ENCODE data around the gene L1TD1.

The L1TD1 gene

DNA sequence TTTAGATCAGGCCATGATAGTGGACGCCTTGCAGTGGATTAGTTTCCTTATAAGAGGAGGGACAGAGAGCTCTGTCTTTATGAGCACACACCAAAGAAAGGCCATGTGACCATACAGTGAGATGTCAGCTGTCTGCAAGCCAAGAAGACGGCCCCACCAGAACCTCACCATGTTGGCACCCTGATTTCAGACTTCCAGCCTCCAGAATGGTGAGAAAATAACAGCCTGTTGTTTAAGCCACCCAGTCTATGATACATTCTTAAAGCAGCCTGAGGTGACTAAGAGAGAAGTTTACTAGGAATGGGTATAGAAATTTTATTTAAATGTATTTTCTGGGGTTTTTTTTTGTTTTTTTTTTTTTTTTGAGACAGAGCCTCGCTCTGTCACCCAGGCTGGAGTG lies 29.5 kb downstream of the L1TD1 start:
- no peak overlapping the region for H3K14ac ChIP-seq (ENCODE audit: low read length)
- H2BK15ac ChIP-seq (ENCODE audit: low read length), result no peak overlapping the region
- no peak for DNase-seq (ENCODE audit: low spot score)
- no peak overlapping the region for H2AK5ac ChIP-seq (ENCODE audit: low read depth, low read length)
- H3K18ac ChIP-seq (ENCODE audit: low read length), result no peak overlapping the region
- no peak overlapping the region for H3K27ac ChIP-seq (replicated peaks; ENCODE audit: low read length)
- no peak overlapping the region for H2BK5ac ChIP-seq (ENCODE audit: low read length)
- no CpG with 5 or more reads among the region's 3 CpGs for WGBS, 2 donors (ENCODE audit: extremely low coverage in 2 of 2, insufficient read length in 2 of 2, insufficient replicate concordance in 1 of 2)
- H2AFZ ChIP-seq (ENCODE audit: low read length), result no peak overlapping the region
- H3K4me1 ChIP-seq (ENCODE audit: control insufficient read depth in 2 of 2, insufficient read depth in 1 of 2, low read depth in 1 of 2, low read length in 2 of 2), result no peaks in the 10 kb centered on the region
- H3K79me1 ChIP-seq (ENCODE audit: low read depth, low read length), result no peaks in the 10 kb centered on the region
- no peaks in the 10 kb centered on the region for H3K27me3 ChIP-seq (ENCODE audit: control insufficient read depth in 3 of 3, insufficient read depth in 3 of 3, low read depth in 1 of 3, low read length in 3 of 3)
- H4K8ac ChIP-seq (ENCODE audit: low read depth, low read length), result no peak overlapping the region
- H3K4me3 ChIP-seq (ENCODE audit: low read length in 2 of 2), result no peak overlapping the region
- no peak overlapping the region for H2BK120ac ChIP-seq (ENCODE audit: low read depth, low read length)
- H3K23ac ChIP-seq (ENCODE audit: low read depth, low read length, poor library complexity), result no peak overlapping the region
- no peak overlapping the region for H3K9ac ChIP-seq (ENCODE audit: low read depth, low read length, poor library complexity)
- H4K91ac ChIP-seq (ENCODE audit: low read depth, low read length, poor library complexity), result no peak overlapping the region
- H3K4me2 ChIP-seq (ENCODE audit: insufficient read depth, low read length, poor library complexity, severe bottlenecking), result no peak overlapping the region
- no peak overlapping the region for H3K4ac ChIP-seq (ENCODE audit: low read length)
- no peaks in the 10 kb centered on the region for H3K9me3 ChIP-seq (replicated peaks in 1 of 2; ENCODE audit: control insufficient read depth in 2 of 2, insufficient read depth in 1 of 2, low read depth in 1 of 2, low read length in 2 of 2)
- H3K36me3 ChIP-seq (replicated peaks in 1 of 2; ENCODE audit: control insufficient read depth in 2 of 2, insufficient read depth in 2 of 2, low read length in 2 of 2), result peaks cover 0 to 2% of the 10 kb centered on the region in 2 donors
- no peak overlapping the region for H2BK12ac ChIP-seq (ENCODE audit: low read length)

GRCh38 chr1:62227496-62227895 lies 32.8 kb downstream of the L1TD1 start:
- H3K9me3 ChIP-seq (replicated peaks in 1 of 2; ENCODE audit: control insufficient read depth in 2 of 2, insufficient read depth in 1 of 2, low read depth in 1 of 2, low read length in 2 of 2), result no peaks in the 10 kb centered on the region
- peaks cover 0 to 2% of the 10 kb centered on the region in 2 donors for H3K36me3 ChIP-seq (replicated peaks in 1 of 2; ENCODE audit: control insufficient read depth in 2 of 2, insufficient read depth in 2 of 2, low read length in 2 of 2)
- DNase-seq (ENCODE audit: low spot score), result no peak
- no peak overlapping the region for H2BK120ac ChIP-seq (ENCODE audit: low read depth, low read length)
- no peak overlapping the region for H3K27ac ChIP-seq (replicated peaks; ENCODE audit: low read length)
- WGBS, 2 donors (ENCODE audit: extremely low coverage in 2 of 2, insufficient read length in 2 of 2, insufficient replicate concordance in 1 of 2), result no CpG with 5 or more reads among the region's 11 CpGs
- no peak overlapping the region for H3K4ac ChIP-seq (ENCODE audit: low read length)
- H2BK15ac ChIP-seq (ENCODE audit: low read length), result no peak overlapping the region
- no peak overlapping the region for H3K18ac ChIP-seq (ENCODE audit: low read length)
- no peaks in the 10 kb centered on the region for H3K27me3 ChIP-seq (ENCODE audit: control insufficient read depth in 3 of 3, insufficient read depth in 3 of 3, low read depth in 1 of 3, low read length in 3 of 3)
- H2BK12ac ChIP-seq (ENCODE audit: low read length), result no peak overlapping the region
- H3K79me1 ChIP-seq (ENCODE audit: low read depth, low read length), result no peaks in the 10 kb centered on the region
- H2AK5ac ChIP-seq (ENCODE audit: low read depth, low read length), result no peak overlapping the region
- H3K4me3 ChIP-seq (ENCODE audit: low read length in 2 of 2), result no peak overlapping the region
- no peak overlapping the region for H2AFZ ChIP-seq (ENCODE audit: low read length)
- H4K91ac ChIP-seq (ENCODE audit: low read depth, low read length, poor library complexity), result no peak overlapping the region
- no peak overlapping the region for H3K4me2 ChIP-seq (ENCODE audit: insufficient read depth, low read length, poor library complexity, severe bottlenecking)
- H3K9ac ChIP-seq (ENCODE audit: low read depth, low read length, poor library complexity), result no peak overlapping the region
- no peak overlapping the region for H3K14ac ChIP-seq (ENCODE audit: low read length)
- no peak overlapping the region for H3K23ac ChIP-seq (ENCODE audit: low read depth, low read length, poor library complexity)
- H2BK5ac ChIP-seq (ENCODE audit: low read length), result no peak overlapping the region
- no peak overlapping the region for H4K8ac ChIP-seq (ENCODE audit: low read depth, low read length)
- H3K4me1 ChIP-seq (ENCODE audit: control insufficient read depth in 2 of 2, insufficient read depth in 1 of 2, low read depth in 1 of 2, low read length in 2 of 2), result peaks cover 0 to 2% of the 10 kb centered on the region in 2 donors

- no peak overlapping the region for H4K91ac ChIP-seq (ENCODE audit: low read depth, low read length, poor library complexity)
- H4K8ac ChIP-seq (ENCODE audit: low read depth, low read length), result no peak overlapping the region
- H3K4ac ChIP-seq (ENCODE audit: low read length), result no peak overlapping the region
- no peak overlapping the region for H3K4me3 ChIP-seq (ENCODE audit: low read length in 2 of 2)
- H3K14ac ChIP-seq (ENCODE audit: low read length), result no peak overlapping the region
- no peak overlapping the region for H2BK12ac ChIP-seq (ENCODE audit: low read length)
- no peak overlapping the region for H3K9ac ChIP-seq (ENCODE audit: low read depth, low read length, poor library complexity)
- H3K23ac ChIP-seq (ENCODE audit: low read depth, low read length, poor library complexity), result no peak overlapping the region
- no peaks in the 10 kb centered on the region for H3K27me3 ChIP-seq (ENCODE audit: control insufficient read depth in 3 of 3, insufficient read depth in 3 of 3, low read depth in 1 of 3, low read length in 3 of 3)
- no peak overlapping the region for H3K4me2 ChIP-seq (ENCODE audit: insufficient read depth, low read length, poor library complexity, severe bottlenecking)
- H3K36me3 ChIP-seq (replicated peaks in 1 of 2; ENCODE audit: control insufficient read depth in 2 of 2, insufficient read depth in 2 of 2, low read length in 2 of 2), result peaks cover 0 to 2% of the 10 kb centered on the region in 2 donors
- H3K4me1 ChIP-seq (ENCODE audit: control insufficient read depth in 2 of 2, insufficient read depth in 1 of 2, low read depth in 1 of 2, low read length in 2 of 2), result peaks cover 0 to 5% of the 10 kb centered on the region in 2 donors
- no peak overlapping the region for H3K27ac ChIP-seq (replicated peaks; ENCODE audit: low read length)
- H2BK5ac ChIP-seq (ENCODE audit: low read length), result no peak overlapping the region
- H3K9me3 ChIP-seq (replicated peaks in 1 of 2; ENCODE audit: control insufficient read depth in 2 of 2, insufficient read depth in 1 of 2, low read depth in 1 of 2, low read length in 2 of 2), result no peaks in the 10 kb centered on the region
- H3K79me1 ChIP-seq (ENCODE audit: low read depth, low read length), result no peaks in the 10 kb centered on the region
- H3K18ac ChIP-seq (ENCODE audit: low read length), result peak overlapping the region; percentile 0
- no CpG with 5 or more reads among the region's 12 CpGs for WGBS, 2 donors (ENCODE audit: extremely low coverage in 2 of 2, insufficient read length in 2 of 2, insufficient replicate concordance in 1 of 2)
- no peak for DNase-seq (ENCODE audit: low spot score)
- no peak overlapping the region for H2AK5ac ChIP-seq (ENCODE audit: low read depth, low read length)
- H2BK15ac ChIP-seq (ENCODE audit: low read length), result no peak overlapping the region
- H2BK120ac ChIP-seq (ENCODE audit: low read depth, low read length), result no peak overlapping the region
- H2AFZ ChIP-seq (ENCODE audit: low read length), result no peak overlapping the region
Measured at GRCh38 chr1:62228136-62228882, 33.7 kb downstream of the L1TD1 start.

GRCh38 chr1:62228883-62229187 lies 34.2 kb downstream of the L1TD1 start:
- H3K14ac ChIP-seq (ENCODE audit: low read length), result no peak overlapping the region
- WGBS, 2 donors (ENCODE audit: extremely low coverage in 2 of 2, insufficient read length in 2 of 2, insufficient replicate concordance in 1 of 2), result no CpG with 5 or more reads among the region's 4 CpGs
- H3K4me3 ChIP-seq (ENCODE audit: low read length in 2 of 2), result no peak overlapping the region
- no peak overlapping the region for H3K23ac ChIP-seq (ENCODE audit: low read depth, low read length, poor library complexity)
- no peaks in the 10 kb centered on the region for H3K27me3 ChIP-seq (ENCODE audit: control insufficient read depth in 3 of 3, insufficient read depth in 3 of 3, low read depth in 1 of 3, low read length in 3 of 3)
- H3K79me1 ChIP-seq (ENCODE audit: low read depth, low read length), result no peaks in the 10 kb centered on the region
- H4K8ac ChIP-seq (ENCODE audit: low read depth, low read length), result no peak overlapping the region
- H2AFZ ChIP-seq (ENCODE audit: low read length), result no peak overlapping the region
- H2AK5ac ChIP-seq (ENCODE audit: low read depth, low read length), result no peak overlapping the region
- no peak overlapping the region for H3K9ac ChIP-seq (ENCODE audit: low read depth, low read length, poor library complexity)
- H3K18ac ChIP-seq (ENCODE audit: low read length), result peak overlapping the region; percentile 0
- peaks cover 0 to 2% of the 10 kb centered on the region in 2 donors for H3K36me3 ChIP-seq (replicated peaks in 1 of 2; ENCODE audit: control insufficient read depth in 2 of 2, insufficient read depth in 2 of 2, low read length in 2 of 2)
- H3K27ac ChIP-seq (replicated peaks; ENCODE audit: low read length), result no peak overlapping the region
- peaks cover 0 to 5% of the 10 kb centered on the region in 2 donors for H3K4me1 ChIP-seq (ENCODE audit: control insufficient read depth in 2 of 2, insufficient read depth in 1 of 2, low read depth in 1 of 2, low read length in 2 of 2)
- H3K4ac ChIP-seq (ENCODE audit: low read length), result no peak overlapping the region
- H2BK120ac ChIP-seq (ENCODE audit: low read depth, low read length), result no peak overlapping the region
- no peak overlapping the region for H2BK15ac ChIP-seq (ENCODE audit: low read length)
- no peaks in the 10 kb centered on the region for H3K9me3 ChIP-seq (replicated peaks in 1 of 2; ENCODE audit: control insufficient read depth in 2 of 2, insufficient read depth in 1 of 2, low read depth in 1 of 2, low read length in 2 of 2)
- H4K91ac ChIP-seq (ENCODE audit: low read depth, low read length, poor library complexity), result no peak overlapping the region
- no peak overlapping the region for H2BK12ac ChIP-seq (ENCODE audit: low read length)
- no peak overlapping the region for H3K4me2 ChIP-seq (ENCODE audit: insufficient read depth, low read length, poor library complexity, severe bottlenecking)
- H2BK5ac ChIP-seq (ENCODE audit: low read length), result no peak overlapping the region
- DNase-seq (ENCODE audit: low spot score), result no peak

Measured in neuronal stem cell (in vitro differentiated cells).